HCT116 (cell line): ENCODE data around the gene ZCCHC9. TPM values are rescaled to one million over a fixed set of nuclear protein-coding genes. Genes with fewer than 3 reads are reported as not detected.

ENCODE experiments used
- ATAC-seq: fragments of 200-7000 bp; cut with Tn5 transposase; 2 replicates; pipeline ENCODE4 v1.9.1; 2020; ENCODE audit warnings: mild to moderate bottlenecking, moderate library complexity
- BruUV-seq: library from RNA; stranded (reverse); fragments of 400-500 nt; replicated peaks from 2 replicates; lab custom pipeline; 2021; lab: Mats Ljungman, UMichigan
- CTCF ChIA-PET: fragments of 300-600 bp; sonication (Branson Sonifier 250); formaldehyde crosslinking; loops from one replicate; lab custom pipeline; 2021; ENCODE audit warnings: antibody characterized with exemption; lab: Charles Lee
- POLR2A ChIA-PET: fragments of 300-600, 350-600 bp; sonication (Branson Sonifier 250); formaldehyde crosslinking; loops from one replicate; lab custom pipeline; 2021; ENCODE audit warnings: antibody characterized with exemption; lab: Charles Lee
- RAD21 ChIA-PET, 2 experiments: fragments of 300-600 bp; sonication (Branson Sonifier 250); formaldehyde crosslinking; loops; one replicate each; lab custom pipeline; 2023; ENCODE audit warnings: low total read pairs in 2 of 2; ENCODE audit not compliant: uncharacterized antibody in 2 of 2, unreplicated experiment in 2 of 2, low non-redundant PET in 1 of 2; lab: Charles Lee
- DNase-seq: peaks from one replicate; pipeline ENCODE4 v3.0.0-alpha.2; 2010; ENCODE audit warnings: low read depth, low spot score
- H2AFZ ChIP-seq: fragments of 200-600 bp; shearing (Covaris generic), sonication (generic); 2 replicates; pipeline ENCODE4 v1.6.1; 2017; ENCODE audit warnings: low read depth, mixed run types, mixed read lengths, antibody characterized with exemption, low read length; ENCODE audit not compliant: poor library complexity, severe bottlenecking
- H3K27ac ChIP-seq: 2 replicates; pipeline ENCODE4 v1.5.1; 2012; ENCODE audit warnings: low read depth, low read length
- H3K27me3 ChIP-seq: fragments of 200-600 bp; sonication (generic); 2 replicates; pipeline ENCODE4 v1.6.1; 2016; ENCODE audit warnings: mixed run types, low read length, mixed read lengths; ENCODE audit not compliant: insufficient read depth
- H3K36me3 ChIP-seq, 2 experiments: fragments of 200-500 bp in 1 of 2; fragments of 200-600 bp in 1 of 2; sonication (Bioruptor generic) in 1 of 2; sonication (generic) in 1 of 2; 2 replicates each; pipeline versions ENCODE4 v1.5.1 to v1.6.1; 2014 to 2016; ENCODE audit warnings: low read length in 2 of 2, inconsistent platforms in 1 of 2, mixed read lengths in 1 of 2, mixed run types in 1 of 2; ENCODE audit not compliant: insufficient read depth in 2 of 2, control insufficient read depth in 1 of 2
- H3K4me1 ChIP-seq, 2 experiments: fragments of 200-600 bp in 1 of 2; sonication (generic) in 1 of 2; 2 replicates each; pipeline versions ENCODE4 v1.5.1 to v1.6.1; 2012 to 2017; ENCODE audit warnings: low read length in 2 of 2, inconsistent platforms in 1 of 2, mild to moderate bottlenecking in 1 of 2, mixed read lengths in 1 of 2, mixed run types in 1 of 2, moderate library complexity in 1 of 2; ENCODE audit not compliant: insufficient read depth in 2 of 2, control insufficient read depth in 1 of 2
- H3K4me2 ChIP-seq: fragments of 200-600 bp; sonication (generic); 2 replicates; pipeline ENCODE4 v1.6.1; 2017; ENCODE audit warnings: mixed run types, low read length, mixed read lengths
- H3K4me3 ChIP-seq, 2 experiments: fragments of 200-600 bp in 1 of 2; sonication (generic) in 1 of 2; replicated peaks in 1 of 2; 2 replicates each; pipeline ENCODE4 v1.5.1; 2011 to 2016; ENCODE audit warnings: low read length in 2 of 2, control low read depth in 1 of 2, low read depth in 1 of 2, mild to moderate bottlenecking in 1 of 2, mixed read lengths in 1 of 2, mixed run types in 1 of 2
- H3K79me2 ChIP-seq: fragments of 200-600 bp; sonication (generic); 2 replicates; pipeline ENCODE4 v1.6.1; 2017; ENCODE audit warnings: mild to moderate bottlenecking, mixed run types, low read length, moderate library complexity, mixed read lengths; ENCODE audit not compliant: insufficient read depth
- H3K9ac ChIP-seq: fragments of 200-600 bp; sonication (generic); 2 replicates; pipeline ENCODE4 v1.6.1; 2016; ENCODE audit warnings: low read length, mixed read lengths
- H3K9me2 ChIP-seq: fragments of 200-600 bp; sonication (generic), shearing (Covaris generic); 2 replicates; pipeline ENCODE4 v1.6.1; 2017; ENCODE audit warnings: mixed run types, mild to moderate bottlenecking, moderate library complexity; ENCODE audit not compliant: insufficient read depth
- H3K9me3 ChIP-seq, 2 experiments: fragments of 200-500 bp in 1 of 2; fragments of 200-600 bp in 1 of 2; sonication (Bioruptor generic) in 1 of 2; sonication (generic) in 1 of 2; 2 replicates each; pipeline ENCODE4 v1.6.1; 2014 to 2017; ENCODE audit warnings: low read length in 2 of 2, mixed read lengths in 2 of 2, inconsistent platforms in 1 of 2, low read depth in 1 of 2, mild to moderate bottlenecking in 1 of 2, mixed run types in 1 of 2, moderate library complexity in 1 of 2; ENCODE audit not compliant: control insufficient read depth in 1 of 2, insufficient read depth in 1 of 2
- H4K20me1 ChIP-seq: fragments of 200-600 bp; sonication (generic), shearing (Covaris generic); 2 replicates; pipeline ENCODE4 v1.6.1; 2017; ENCODE audit warnings: mixed run types, mild to moderate bottlenecking, moderate library complexity; ENCODE audit not compliant: insufficient read depth
- EGR1 ChIP-seq: IDR thresholded peaks from 2 replicates; pipeline ENCODE4 v1.6.1; 2012; ENCODE audit warnings: low read depth
- FOSL1 ChIP-seq: IDR thresholded peaks from 2 replicates; pipeline ENCODE4 v1.6.1; 2012; ENCODE audit warnings: low read depth
- SIN3A ChIP-seq: IDR thresholded peaks from 2 replicates; pipeline ENCODE4 v1.6.1; 2012; ENCODE audit warnings: low read depth
- ZFX ChIP-seq: fragments of 450-650 bp; IDR thresholded peaks from 2 replicates; pipeline ENCODE4 v1.6.1; 2017
- intact Hi-C: fragments of 100-400 bp; cut with micrococcal nuclease; formaldehyde crosslinking; loops from 2 replicates; pipeline ENCODE4 v1.10.0; 2022
- total RNA-seq: library from RNA; stranded (reverse); gene quantifications from one replicate; pipeline ENCODE4 v1.2.1, GENCODE V29; 2021; ENCODE audit not compliant: unreplicated experiment
- TF ChIP-seq, protein P1 (sequence below), 3 experiments: fragments of 200-600 bp in 1 of 3; sonication (generic) in 1 of 3; IDR thresholded peaks in 2 of 3; conservative IDR thresholded peaks in 1 of 3; 2 replicates each; pipeline ENCODE4 v1.5.1; 2012 to 2017; ENCODE audit warnings: low read depth in 2 of 3, low read length in 2 of 3, antibody characterized with exemption in 1 of 3, borderline replicate concordance in 1 of 3, control low read depth in 1 of 3, mild to moderate bottlenecking in 1 of 3, mixed read lengths in 1 of 3, mixed run types in 1 of 3, moderate library complexity in 1 of 3; ENCODE audit not compliant: insufficient read depth in 1 of 3
- TF ChIP-seq, protein P2 (sequence below): IDR thresholded peaks from 2 replicates; pipeline ENCODE4 v1.6.1; 2012; ENCODE audit warnings: low read depth
- TF ChIP-seq, protein P3 (sequence below): IDR thresholded peaks from 2 replicates; pipeline ENCODE4 v1.6.1; 2012

Gene ZCCHC9
- total RNA-seq, 1 experiment from 2014 or later = 33.7 TPM

DNA sequence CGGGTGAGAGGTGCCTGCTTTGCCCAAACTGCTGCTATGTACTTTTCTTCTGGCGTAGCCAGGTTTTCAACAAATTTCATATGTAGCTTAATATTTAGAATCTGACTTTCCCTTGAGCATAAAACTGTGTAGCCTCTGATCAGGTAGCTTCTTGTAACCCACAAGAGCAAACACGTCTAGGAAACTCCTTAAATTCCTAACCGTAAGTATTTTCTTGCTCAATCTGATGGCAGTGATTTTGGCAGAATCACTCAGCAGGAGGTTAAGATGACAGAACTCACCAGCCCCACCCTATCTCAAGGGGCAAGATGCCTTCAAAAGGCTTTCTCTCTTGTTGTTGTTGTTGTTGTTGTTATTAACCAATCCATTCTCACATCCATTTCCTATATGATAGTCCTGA, 47.5 kb upstream of the ZCCHC9 start:
- Histone ChIP-seq H3K9me2 (no peaks in the 10 kb centered on the region), H3K9me3 (no peaks in the 10 kb centered on the region), H3K4me1 (peaks cover 6 to 11% of the 10 kb centered on the region in 2 experiments), H3K4me2 (no peak overlapping the region), H4K20me1 (no peaks in the 10 kb centered on the region), H3K79me2 (no peaks in the 10 kb centered on the region), H3K27me3 (no peaks in the 10 kb centered on the region), H3K4me3 (no peak overlapping the region), H2AFZ (no peak overlapping the region), H3K36me3 (no peaks in the 10 kb centered on the region), H3K9ac (no peak overlapping the region), H3K27ac (no peak overlapping the region)
- CTCF ChIA-PET = no interaction called here
- RAD21 ChIA-PET = no interaction called here
- ATAC-seq (no peak), DNase-seq (no peak)
- POLR2A ChIA-PET = no interaction called here
- intact Hi-C loops = no loop called here
- BruUV-seq = no TSS peak
- TF ChIP-seq EGR1 (no peak), FOSL1 (no peak), ZFX (no peak), SIN3A (no peak)
- TF ChIP-seq, protein P1, sequence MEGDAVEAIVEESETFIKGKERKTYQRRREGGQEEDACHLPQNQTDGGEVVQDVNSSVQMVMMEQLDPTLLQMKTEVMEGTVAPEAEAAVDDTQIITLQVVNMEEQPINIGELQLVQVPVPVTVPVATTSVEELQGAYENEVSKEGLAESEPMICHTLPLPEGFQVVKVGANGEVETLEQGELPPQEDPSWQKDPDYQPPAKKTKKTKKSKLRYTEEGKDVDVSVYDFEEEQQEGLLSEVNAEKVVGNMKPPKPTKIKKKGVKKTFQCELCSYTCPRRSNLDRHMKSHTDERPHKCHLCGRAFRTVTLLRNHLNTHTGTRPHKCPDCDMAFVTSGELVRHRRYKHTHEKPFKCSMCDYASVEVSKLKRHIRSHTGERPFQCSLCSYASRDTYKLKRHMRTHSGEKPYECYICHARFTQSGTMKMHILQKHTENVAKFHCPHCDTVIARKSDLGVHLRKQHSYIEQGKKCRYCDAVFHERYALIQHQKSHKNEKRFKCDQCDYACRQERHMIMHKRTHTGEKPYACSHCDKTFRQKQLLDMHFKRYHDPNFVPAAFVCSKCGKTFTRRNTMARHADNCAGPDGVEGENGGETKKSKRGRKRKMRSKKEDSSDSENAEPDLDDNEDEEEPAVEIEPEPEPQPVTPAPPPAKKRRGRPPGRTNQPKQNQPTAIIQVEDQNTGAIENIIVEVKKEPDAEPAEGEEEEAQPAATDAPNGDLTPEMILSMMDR (IDR thresholded peaks at IDR 0.05 in 2 of 3, conservative IDR thresholded peaks at IDR 0.05 in 1 of 3; ENCODE audit: borderline replicate concordance in 1 of 3, insufficient read depth in 1 of 3, low read depth in 2 of 3, low read length in 2 of 3) = no peak
- TF ChIP-seq, protein P2, sequence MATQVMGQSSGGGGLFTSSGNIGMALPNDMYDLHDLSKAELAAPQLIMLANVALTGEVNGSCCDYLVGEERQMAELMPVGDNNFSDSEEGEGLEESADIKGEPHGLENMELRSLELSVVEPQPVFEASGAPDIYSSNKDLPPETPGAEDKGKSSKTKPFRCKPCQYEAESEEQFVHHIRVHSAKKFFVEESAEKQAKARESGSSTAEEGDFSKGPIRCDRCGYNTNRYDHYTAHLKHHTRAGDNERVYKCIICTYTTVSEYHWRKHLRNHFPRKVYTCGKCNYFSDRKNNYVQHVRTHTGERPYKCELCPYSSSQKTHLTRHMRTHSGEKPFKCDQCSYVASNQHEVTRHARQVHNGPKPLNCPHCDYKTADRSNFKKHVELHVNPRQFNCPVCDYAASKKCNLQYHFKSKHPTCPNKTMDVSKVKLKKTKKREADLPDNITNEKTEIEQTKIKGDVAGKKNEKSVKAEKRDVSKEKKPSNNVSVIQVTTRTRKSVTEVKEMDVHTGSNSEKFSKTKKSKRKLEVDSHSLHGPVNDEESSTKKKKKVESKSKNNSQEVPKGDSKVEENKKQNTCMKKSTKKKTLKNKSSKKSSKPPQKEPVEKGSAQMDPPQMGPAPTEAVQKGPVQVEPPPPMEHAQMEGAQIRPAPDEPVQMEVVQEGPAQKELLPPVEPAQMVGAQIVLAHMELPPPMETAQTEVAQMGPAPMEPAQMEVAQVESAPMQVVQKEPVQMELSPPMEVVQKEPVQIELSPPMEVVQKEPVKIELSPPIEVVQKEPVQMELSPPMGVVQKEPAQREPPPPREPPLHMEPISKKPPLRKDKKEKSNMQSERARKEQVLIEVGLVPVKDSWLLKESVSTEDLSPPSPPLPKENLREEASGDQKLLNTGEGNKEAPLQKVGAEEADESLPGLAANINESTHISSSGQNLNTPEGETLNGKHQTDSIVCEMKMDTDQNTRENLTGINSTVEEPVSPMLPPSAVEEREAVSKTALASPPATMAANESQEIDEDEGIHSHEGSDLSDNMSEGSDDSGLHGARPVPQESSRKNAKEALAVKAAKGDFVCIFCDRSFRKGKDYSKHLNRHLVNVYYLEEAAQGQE = no peak
- TF ChIP-seq, protein P3, sequence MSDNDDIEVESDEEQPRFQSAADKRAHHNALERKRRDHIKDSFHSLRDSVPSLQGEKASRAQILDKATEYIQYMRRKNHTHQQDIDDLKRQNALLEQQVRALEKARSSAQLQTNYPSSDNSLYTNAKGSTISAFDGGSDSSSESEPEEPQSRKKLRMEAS = no peak
